ENCODE measurements around the gene RPL19.

DNA sequence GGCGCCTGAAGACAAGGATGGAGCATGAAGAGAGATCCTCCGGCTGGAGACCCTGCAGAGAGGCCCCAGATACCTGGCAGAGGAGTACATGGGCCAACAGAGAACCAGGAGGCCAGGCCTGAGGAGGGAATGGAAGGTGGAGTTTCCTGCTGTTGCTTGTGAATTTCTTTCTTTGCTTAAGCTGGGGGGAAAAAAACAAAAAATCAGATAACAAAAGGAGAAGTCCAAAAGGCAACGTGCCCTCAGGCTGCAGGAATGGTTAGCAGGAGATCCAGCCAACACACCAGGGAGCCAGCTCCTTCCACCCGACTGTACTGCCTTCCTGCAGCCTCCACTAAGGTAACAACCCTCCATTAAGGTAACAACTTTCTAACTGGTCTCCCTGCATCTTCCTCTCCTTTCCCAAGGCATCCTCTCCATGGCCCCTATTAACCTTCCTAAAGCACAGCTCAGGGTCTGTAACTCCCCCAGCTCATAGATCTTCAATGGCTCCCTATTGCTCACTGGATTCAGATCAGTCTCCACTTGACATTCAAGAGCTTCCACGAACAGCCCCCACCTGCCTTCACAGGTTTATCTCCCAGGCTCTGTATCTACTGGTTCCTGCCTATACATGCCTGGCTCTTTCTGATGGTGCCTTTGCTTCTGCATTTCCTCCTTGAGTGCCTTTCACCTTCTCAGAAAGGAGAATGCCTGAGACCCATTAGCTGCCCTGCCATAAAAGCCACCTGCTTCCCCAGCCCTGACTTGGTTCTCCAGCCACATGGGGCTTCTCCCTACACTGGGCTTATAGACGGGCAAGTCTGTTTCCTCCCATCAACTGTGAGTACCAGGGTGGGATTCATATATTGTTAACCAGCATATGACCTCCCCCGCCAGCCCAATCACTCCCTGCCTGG, 33.4 kb upstream of the RPL19 start:
- no peak for TF ChIP-seq EZH2phosphoT487 (IDR thresholded peaks at IDR 0.05; ENCODE audit: insufficient read depth, low read depth)
- no peak for TF ChIP-seq EZH2 (IDR thresholded peaks at IDR 0.05; ENCODE audit: insufficient read depth, poor library complexity, severe bottlenecking)

Data from GM23248 (cell line).